Astrocyte (in vitro differentiated cells and primary cell): ENCODE data around the gene MS4A4E.

Experiments
- CTCF ChIP-seq: IDR thresholded peaks from 2 replicates; pipeline ENCODE4 v1.5.1; 2011; ENCODE audit warnings: low read depth, mild to moderate bottlenecking, inconsistent platforms, low read length, moderate library complexity; ENCODE audit not compliant: insufficient read depth
- EZH2 ChIP-seq: IDR thresholded peaks from 2 replicates; pipeline ENCODE4 v1.6.1; 2012; ENCODE audit warnings: mild to moderate bottlenecking, low read length, inconsistent platforms; ENCODE audit not compliant: insufficient read depth

GRCh38 chr11:60221181-60221580, 21.8 kb downstream of the MS4A4E start:
- no peak for TF ChIP-seq CTCF
- TF ChIP-seq EZH2, result no peak
